ENCODE results near the gene RCAN2.
"Not testable (repeated sequence)": the region's sequence is repeated elsewhere in the genome, so short reads cannot be mapped to it uniquely, and the experiment has no call there.

RCAN2 gene

GRCh38 chr6:46333481-46333880, 157.8 kb downstream of the RCAN2 start:
- DNase-seq (ENCODE audit: low read depth) = no peak

GRCh38 chr6:46332448-46332847, 158.8 kb downstream of the RCAN2 start:
- DNase-seq (ENCODE audit: low read depth) = not testable (repeated sequence)

GRCh38 chr6:46331461-46331860, 159.8 kb downstream of the RCAN2 start:
- no peak for DNase-seq (ENCODE audit: low read depth)

- DNase-seq (ENCODE audit: low read depth) = no peak
Measured at GRCh38 chr6:46329568-46329967, 161.7 kb downstream of the RCAN2 start.

DNA sequence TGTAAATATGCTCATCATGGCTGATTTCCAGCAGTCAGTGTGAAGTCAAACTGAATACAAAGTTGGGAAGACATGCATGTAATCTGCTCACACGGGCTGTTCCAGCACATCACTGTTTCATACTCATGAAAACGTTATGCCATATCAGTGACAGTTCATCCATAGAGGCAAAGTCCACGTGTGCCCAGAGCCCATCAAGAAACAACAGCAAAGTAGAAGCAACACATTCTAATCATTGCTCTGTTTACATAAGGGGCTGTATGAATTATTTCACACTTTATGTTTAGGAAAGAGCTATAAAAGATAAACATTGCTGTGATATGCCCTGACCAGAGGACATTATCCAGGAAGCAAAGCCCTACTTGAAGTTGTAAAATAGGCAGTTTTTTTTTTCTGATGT, 163.5 kb downstream of the RCAN2 start:
- no peak for DNase-seq (ENCODE audit: low read depth)

- DNase-seq (ENCODE audit: low read depth) = no peak
Measured at GRCh38 chr6:46325561-46326530, 165.4 kb downstream of the RCAN2 start.

- DNase-seq (ENCODE audit: low read depth) = no peak
Measured at GRCh38 chr6:46324706-46325105, 166.5 kb downstream of the RCAN2 start.

DNA sequence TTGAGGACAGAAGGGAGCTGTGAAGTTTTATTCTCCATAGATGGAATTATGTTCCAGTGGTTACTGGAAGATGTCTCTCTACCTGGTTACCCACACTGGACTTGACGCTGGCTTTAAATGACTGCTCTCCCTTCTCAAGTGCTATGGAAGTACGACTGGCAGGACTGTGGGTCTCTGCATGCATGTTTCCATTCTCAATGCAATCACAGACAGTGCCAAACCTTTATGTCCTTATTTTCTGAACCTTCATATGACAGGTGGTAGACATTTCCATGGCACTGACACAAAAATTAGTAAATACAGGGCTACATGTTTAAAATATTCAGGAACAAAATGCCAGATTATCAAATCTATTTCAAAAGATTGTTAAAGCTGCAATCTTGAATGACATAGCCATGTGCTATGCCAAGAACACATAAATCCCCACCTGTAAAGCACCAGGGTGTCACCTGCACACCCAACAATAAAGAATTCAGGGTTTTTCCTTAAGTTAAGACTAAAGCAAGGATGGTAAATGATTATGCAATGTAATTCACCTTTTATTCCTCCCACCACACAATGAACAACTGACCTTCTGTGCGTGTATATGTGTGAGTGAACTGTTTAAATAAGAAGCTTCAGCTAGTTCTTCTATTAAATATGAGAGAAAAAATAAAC, 167.2 kb downstream of the RCAN2 start:
- no peak for DNase-seq (ENCODE audit: low read depth)

DNA sequence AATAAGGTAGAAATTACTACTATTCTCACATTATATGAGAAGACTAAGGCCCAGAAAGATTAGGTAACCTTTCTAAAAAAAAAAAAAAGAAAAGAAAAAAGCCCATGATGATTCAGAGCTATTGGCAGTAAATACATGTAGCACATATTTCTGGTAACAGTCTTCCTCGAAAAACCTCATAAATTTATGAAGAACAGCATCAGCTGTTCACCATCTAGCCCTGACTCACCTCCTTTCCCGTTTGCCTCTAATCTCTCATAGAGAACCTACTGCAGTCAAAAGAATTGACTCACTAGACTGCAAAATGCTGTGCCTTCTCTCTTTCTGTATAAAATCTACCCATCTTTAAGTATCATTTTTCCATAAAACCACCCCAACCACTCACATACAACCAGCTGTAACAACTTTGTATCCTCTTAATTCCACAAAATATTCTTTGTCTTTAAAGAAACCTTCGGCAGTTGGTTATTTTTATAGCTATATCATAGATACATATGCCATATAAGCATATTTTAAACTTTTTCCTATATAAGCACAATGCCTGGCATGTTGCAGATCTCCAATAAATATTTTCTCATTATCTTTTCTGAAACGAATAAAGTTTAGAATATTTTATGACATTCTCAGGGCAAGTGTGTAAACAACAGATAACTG, 167.8 kb downstream of the RCAN2 start:
- DNase-seq (ENCODE audit: low read depth) = no peak

GRCh38 chr6:46320505-46320904, 170.7 kb downstream of the RCAN2 start:
- DNase-seq (ENCODE audit: low read depth) = no peak

DNA sequence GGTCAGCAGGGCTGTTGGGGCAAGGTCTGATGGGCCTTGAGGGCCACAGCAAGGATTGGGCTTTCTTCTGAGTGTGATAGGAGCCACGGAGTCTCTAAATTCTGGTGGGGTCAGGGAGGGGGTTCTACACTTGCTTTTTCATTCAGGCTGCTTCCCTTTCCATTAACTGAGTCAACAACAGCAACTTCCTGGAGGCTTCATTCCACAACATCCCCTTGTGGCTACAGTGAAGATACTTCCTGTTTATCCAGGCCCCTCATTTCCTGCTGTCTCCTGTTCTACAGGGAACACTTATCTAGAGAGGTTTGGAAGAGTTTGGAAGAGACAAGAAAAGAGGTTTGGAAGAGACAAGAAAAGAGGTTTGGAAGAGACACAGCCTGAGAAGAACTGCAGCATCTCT, 175.7 kb downstream of the RCAN2 start:
- no peak for DNase-seq (ENCODE audit: low read depth)

DNA sequence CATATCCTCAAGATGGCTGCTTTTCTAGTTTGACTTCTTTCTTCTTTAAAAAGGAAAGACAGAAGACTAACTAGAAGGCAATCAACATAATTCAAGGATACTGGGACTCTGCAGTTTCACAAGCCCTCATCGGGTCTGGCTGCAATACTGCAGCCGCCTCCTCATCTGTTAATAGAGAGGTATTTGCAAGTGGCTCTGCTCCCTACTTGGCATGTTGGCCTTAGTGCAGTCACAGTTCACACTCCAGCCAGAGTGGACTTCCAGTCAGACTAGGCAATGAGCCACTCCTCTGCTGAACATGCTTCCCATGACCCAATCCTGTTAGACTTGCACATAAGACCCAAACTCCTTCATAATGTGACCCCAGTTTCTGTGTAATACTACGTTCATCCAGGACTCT, 178.6 kb downstream of the RCAN2 start:
- DNase-seq (ENCODE audit: low read depth) = no peak

- no peak for DNase-seq (ENCODE audit: low read depth)
Measured at GRCh38 chr6:46310196-46310595, 181.1 kb downstream of the RCAN2 start.

DNA sequence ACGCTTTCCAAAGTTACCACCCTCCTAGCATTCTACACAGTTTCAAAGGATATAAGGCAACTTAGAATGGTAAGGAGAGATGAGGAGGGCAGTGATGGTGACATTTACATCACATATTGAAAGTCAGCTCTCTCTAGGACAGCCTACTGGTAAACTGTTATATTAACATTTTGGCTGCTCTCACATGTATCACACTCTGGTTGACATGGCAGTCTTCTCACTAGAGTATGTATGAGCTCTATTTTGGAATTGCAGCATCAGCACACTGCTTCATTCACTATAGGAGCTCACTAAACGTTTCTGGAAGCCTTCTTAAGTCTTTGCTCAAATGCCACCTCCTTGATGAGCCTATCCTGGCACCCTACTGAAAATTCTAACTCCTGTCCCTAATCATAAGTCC, 184.8 kb downstream of the RCAN2 start:
- DNase-seq (ENCODE audit: low read depth) = no peak

- DNase-seq (ENCODE audit: low read depth) = no peak
Measured at GRCh38 chr6:46305833-46306232, 185.4 kb downstream of the RCAN2 start.

GRCh38 chr6:46305236-46305635, 186.0 kb downstream of the RCAN2 start:
- DNase-seq (ENCODE audit: low read depth) = no peak

- DNase-seq (ENCODE audit: low read depth) = no peak
Measured at GRCh38 chr6:46302816-46303215, 188.4 kb downstream of the RCAN2 start.

- DNase-seq (ENCODE audit: low read depth) = no peak
Measured at GRCh38 chr6:46302176-46302575, 189.1 kb downstream of the RCAN2 start.

GRCh38 chr6:46299253-46299652, 192.0 kb downstream of the RCAN2 start:
- DNase-seq (ENCODE audit: low read depth) = no peak

DNA sequence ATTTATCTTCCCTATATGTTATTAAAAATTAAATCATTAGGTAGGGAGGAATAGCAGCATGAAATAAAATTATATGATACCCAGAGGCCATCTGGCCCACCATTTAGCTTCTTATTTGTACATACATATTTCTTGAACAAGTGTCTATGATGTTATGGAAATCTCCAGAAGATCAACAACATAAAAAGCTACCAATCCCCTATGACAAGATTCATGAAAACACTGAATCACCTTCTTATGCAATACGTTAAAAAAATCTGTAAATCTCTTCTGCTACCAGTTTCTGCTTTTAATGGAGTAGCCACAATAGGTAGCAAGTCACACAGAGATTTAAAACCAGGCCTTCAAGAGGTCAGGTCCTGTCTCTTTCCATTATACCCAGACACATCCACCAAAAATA, 194.7 kb downstream of the RCAN2 start:
- no peak for DNase-seq (ENCODE audit: low read depth)

GRCh38 chr6:46293641-46294316, 197.5 kb downstream of the RCAN2 start:
- DNase-seq (ENCODE audit: low read depth) = no peak

GRCh38 chr6:46291880-46292279, 199.4 kb downstream of the RCAN2 start:
- DNase-seq (ENCODE audit: low read depth) = no peak
